ENCODE measurements around the gene CHRNG. TPM values are rescaled to one million over a fixed set of nuclear protein-coding genes. Genes with fewer than 3 reads are reported as not detected.

CHRNG gene
- total and polyA plus RNA-seq, 2 donors from 2014 or later = not detected

- H3K9me3 ChIP-seq (ENCODE audit: control insufficient read depth in 2 of 3, insufficient read depth in 1 of 3, low read length in 3 of 3) = peaks cover 0 to 5% (median 0%) of the 10 kb centered on the region in 3 donors
- H3K4me3 ChIP-seq (ENCODE audit: low read length in 3 of 3) = no peak overlapping the region
- H3K4me1 ChIP-seq (ENCODE audit: control insufficient read depth in 2 of 3, insufficient read depth in 2 of 3, low read depth in 1 of 3, low read length in 3 of 3) = no peaks in the 10 kb centered on the region
- H3K27me3 ChIP-seq (ENCODE audit: control insufficient read depth, insufficient read depth, low read length) = no peaks in the 10 kb centered on the region
- FAIRE-seq (no peak), DNase-seq (peak in 2 of 5 donors; percentile 44 to 46)
- H3K9ac ChIP-seq (ENCODE audit: low read length in 3 of 3) = no peak overlapping the region
- H3K36me3 ChIP-seq (ENCODE audit: control insufficient read depth in 2 of 3, insufficient read depth in 3 of 3, low read length in 3 of 3) = no peaks in the 10 kb centered on the region
- no peak overlapping the region for H3K27ac ChIP-seq (ENCODE audit: low read depth in 2 of 2, low read length in 2 of 2)
- no peak for TF ChIP-seq CTCF (IDR thresholded peaks at IDR 0.05; ENCODE audit: borderline replicate concordance, extremely low read depth, insufficient read depth)
- intact Hi-C loops (cut with DNase I) = no loop called here
These were observed 5.4 kb upstream of the CHRNG start for GRCh38 chr2:232533944-232534710.

GRCh38 chr2:232534940-232535651, 4.4 kb upstream of the CHRNG start:
- intact Hi-C loops (cut with DNase I) = no loop called here
- Histone ChIP-seq H3K9ac (ENCODE audit: low read length in 3 of 3) (no peak overlapping the region), H3K36me3 (ENCODE audit: control insufficient read depth in 2 of 3, insufficient read depth in 3 of 3, low read length in 3 of 3) (no peaks in the 10 kb centered on the region), H3K4me3 (ENCODE audit: low read length in 3 of 3) (no peak overlapping the region), H3K27me3 (ENCODE audit: control insufficient read depth, insufficient read depth, low read length) (no peaks in the 10 kb centered on the region), H3K4me1 (ENCODE audit: control insufficient read depth in 2 of 3, insufficient read depth in 2 of 3, low read depth in 1 of 3, low read length in 3 of 3) (no peaks in the 10 kb centered on the region), H3K9me3 (ENCODE audit: control insufficient read depth in 2 of 3, insufficient read depth in 1 of 3, low read length in 3 of 3) (peaks cover 0 to 5% (median 0%) of the 10 kb centered on the region in 3 donors), H3K27ac (ENCODE audit: low read depth in 2 of 2, low read length in 2 of 2) (no peak overlapping the region)
- no peak for TF ChIP-seq CTCF (IDR thresholded peaks at IDR 0.05; ENCODE audit: borderline replicate concordance, extremely low read depth, insufficient read depth)
- no peak for FAIRE-seq
- DNase-seq = peak in 2 of 5 donors; percentile 44 to 46

DNA sequence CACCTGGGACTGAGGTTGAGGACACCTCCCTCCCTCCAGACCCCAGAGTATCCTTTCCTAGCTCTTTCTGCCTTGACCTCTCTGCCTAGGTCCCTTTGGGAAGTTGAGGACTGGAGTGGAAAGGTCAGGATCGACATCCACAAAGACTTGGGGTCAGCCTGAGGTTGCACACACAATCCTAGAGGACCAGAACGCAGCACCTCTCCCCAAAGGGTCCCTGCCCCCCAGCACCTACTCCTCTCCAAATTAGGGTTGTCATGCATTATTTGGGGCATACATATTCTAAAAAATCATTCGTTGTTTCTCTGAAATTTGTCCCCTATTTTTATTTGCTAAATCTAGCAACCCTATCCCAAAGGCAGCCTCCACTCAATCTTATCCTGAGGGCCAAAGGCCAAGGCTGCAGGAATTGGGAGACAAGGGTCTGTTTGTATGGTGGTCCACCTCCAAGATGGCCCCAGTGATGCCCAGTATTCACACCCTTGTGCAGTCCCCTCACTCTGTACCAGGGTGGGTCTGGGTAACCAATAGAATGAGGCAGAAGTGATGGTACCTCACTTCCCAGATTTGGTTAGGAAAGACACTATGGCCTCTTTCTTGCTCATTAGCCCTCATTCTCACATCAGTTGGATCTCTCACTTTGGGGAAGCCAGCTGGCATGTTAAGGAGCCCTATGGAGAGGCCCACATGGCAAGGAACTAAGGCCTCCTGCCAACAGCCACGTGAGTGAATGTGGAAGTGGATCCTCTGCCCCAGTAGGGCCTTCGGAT, 3.5 kb upstream of the CHRNG start:
- no peaks in the 10 kb centered on the region for H3K36me3 ChIP-seq (ENCODE audit: control insufficient read depth in 2 of 3, insufficient read depth in 3 of 3, low read length in 3 of 3)
- no peaks in the 10 kb centered on the region for H3K4me1 ChIP-seq (ENCODE audit: control insufficient read depth in 2 of 3, insufficient read depth in 2 of 3, low read depth in 1 of 3, low read length in 3 of 3)
- no peak for TF ChIP-seq CTCF (IDR thresholded peaks at IDR 0.05; ENCODE audit: borderline replicate concordance, extremely low read depth, insufficient read depth)
- DNase-seq (peak in 1 of 5 donors; percentile 22), FAIRE-seq (no peak)
- H3K27me3 ChIP-seq (ENCODE audit: control insufficient read depth, insufficient read depth, low read length) = no peaks in the 10 kb centered on the region
- no peak overlapping the region for H3K9ac ChIP-seq (ENCODE audit: low read length in 3 of 3)
- H3K9me3 ChIP-seq (ENCODE audit: control insufficient read depth in 2 of 3, insufficient read depth in 1 of 3, low read length in 3 of 3) = peaks cover 0 to 5% (median 0%) of the 10 kb centered on the region in 3 donors
- H3K4me3 ChIP-seq (ENCODE audit: low read length in 3 of 3) = no peak overlapping the region
- H3K27ac ChIP-seq (ENCODE audit: low read depth in 2 of 2, low read length in 2 of 2) = no peak overlapping the region
- intact Hi-C loops (cut with DNase I) = no loop called here

Data from kidney (tissue), 14 donors.